HepG2 (cell line): ENCODE measurements around the gene UBAC1.

Source experiments
- CTCF ChIP-seq: sonication (generic); formaldehyde crosslinking; IDR thresholded peaks from 2 replicates; pipeline ENCODE4 v1.5.0; 2020; ENCODE audit warnings: mild to moderate bottlenecking, missing genetic modification reagents, moderate library complexity
- ETS1 ChIP-seq: sonication (generic); formaldehyde crosslinking; IDR thresholded peaks from 2 replicates; pipeline ENCODE4 v1.4.0; 2020; ENCODE audit warnings: missing genetic modification reagents
- MAX ChIP-seq: IDR thresholded peaks from 2 replicates; pipeline ENCODE4 v1.6.1; 2012; ENCODE audit warnings: inconsistent platforms
- ZNF251 ChIP-seq: sonication (generic); formaldehyde crosslinking; IDR thresholded peaks from 2 replicates; pipeline ENCODE4 v1.9.0; 2021; ENCODE audit warnings: mild to moderate bottlenecking, missing genetic modification reagents
- ZNF570 ChIP-seq: sonication (generic); formaldehyde crosslinking; IDR thresholded peaks from 2 replicates; pipeline ENCODE4 v1.4.0; 2020; ENCODE audit warnings: mild to moderate bottlenecking, missing genetic modification reagents, borderline replicate concordance

- TF ChIP-seq ETS1 (CRISPR knock-in tag) (no peak), ZNF251 (CRISPR knock-in tag) (no peak), CTCF (CRISPR knock-in tag) (no peak), MAX (no peak), ZNF570 (CRISPR knock-in tag) (no peak)
Measured at GRCh38 chr9:135921749-135922310, 39.3 kb downstream of the UBAC1 start.
